A549 (cell line): Measurements from ENCODE around the gene PMM2. TPM values are rescaled to one million over a fixed set of nuclear protein-coding genes. Genes with fewer than 3 reads are reported as not detected.
"Not testable (repeated sequence)": the region's sequence is repeated elsewhere in the genome, so short reads cannot be mapped to it uniquely, and the experiment has no call there.

Experiments used
- ATAC-seq, 2 experiments: fragments of 200-7000 bp in 1 of 2; fragments of >200 bp in 1 of 2; cut with Nextera tagmentation in 1 of 2; cut with Tn5 transposase in 1 of 2; 3 replicates each; pipeline versions ENCODE4 v1.8.0 to v1.9.1; 2018 to 2020; ENCODE audit warnings: mild to moderate bottlenecking in 1 of 2, moderate library complexity in 1 of 2
- CTCF ChIA-PET: fragments of 300-600 bp; sonication (Branson Sonifier 250); formaldehyde crosslinking; extraction: SDS; loops from one replicate; lab custom pipeline; 2021; ENCODE audit warnings: antibody characterized with exemption, inconsistent platforms; lab: Yijun Ruan, JAX
- POLR2A ChIA-PET: fragments of 350-600 bp; formaldehyde crosslinking; extraction: SDS; loops from one replicate; lab custom pipeline; 2021; ENCODE audit warnings: antibody characterized with exemption, inconsistent platforms; lab: Yijun Ruan, JAX
- DNase-seq, 2 experiments: peaks; one replicate each; pipeline versions ENCODE4 v3.0.0 to v3.0.0-alpha.2; 2011 to 2016; ENCODE audit warnings: low read depth in 1 of 2, low spot score in 1 of 2
- FAIRE-seq: peaks from 2 replicates; lab custom pipeline; 2011; peaks lifted over from hg19 to GRCh38; lab: Jason Lieb, UNC
- H3K27ac ChIP-seq, 2 experiments: fragments of >200 bp; sonication (Bioruptor Twin); formaldehyde crosslinking; 3 replicates each; pipeline ENCODE4 v1.5.1; 2016 to 2017
- H3K4me1 ChIP-seq: fragments of >200 bp; sonication (Bioruptor Twin); formaldehyde crosslinking; 3 replicates; pipeline ENCODE4 v1.6.1; 2016
- H3K4me2 ChIP-seq: fragments of >200 bp; sonication (Bioruptor Twin); formaldehyde crosslinking; 3 replicates; pipeline ENCODE4 v1.6.1; 2016
- H3K4me3 ChIP-seq: fragments of >200 bp; sonication (Bioruptor Twin); formaldehyde crosslinking; 3 replicates; pipeline ENCODE4 v1.5.1; 2016
- H3K9me3 ChIP-seq: fragments of >200 bp; sonication (Bioruptor Twin); formaldehyde crosslinking; 3 replicates; pipeline ENCODE4 v1.6.1; 2016
- CHD2 ChIP-seq: fragments of 150-350 bp; IDR thresholded peaks from 2 replicates; pipeline ENCODE4 v1.6.1; 2014; ENCODE audit warnings: low read length; ENCODE audit not compliant: partially characterized antibody
- CHD4 ChIP-seq: fragments of 200-600 bp; sonication (generic); IDR thresholded peaks from 2 replicates; pipeline ENCODE4 v1.6.1; 2016; ENCODE audit warnings: antibody characterized with exemption, mild to moderate bottlenecking, borderline replicate concordance
- EHMT2 ChIP-seq: fragments of 200-600 bp; sonication (generic); IDR thresholded peaks from 2 replicates; pipeline ENCODE4 v1.6.1; 2016; ENCODE audit warnings: antibody characterized with exemption, low read depth, mild to moderate bottlenecking, moderate library complexity
- FOSB ChIP-seq: fragments of 250-450 bp; sonication (Bioruptor Pico); IDR thresholded peaks from 2 replicates; pipeline ENCODE4 v1.5.0; 2020; ENCODE audit warnings: mild to moderate bottlenecking, moderate library complexity
- FOSL2 ChIP-seq, 2 experiments: fragments of 450-650 bp in 1 of 2; fragments of >200 bp in 1 of 2; sonication (Bioruptor Twin) in 1 of 2; formaldehyde crosslinking; IDR thresholded peaks; 2 replicates each; pipeline versions ENCODE4 v1.5.0 to v1.6.1; 2016 to 2020; ENCODE audit warnings: mild to moderate bottlenecking in 1 of 2, moderate library complexity in 1 of 2
- JUN ChIP-seq, 2 experiments: fragments of >200 bp; sonication (Bioruptor Twin); formaldehyde crosslinking; IDR thresholded peaks; 2 replicates in 1 of 2; 3 replicates in 1 of 2; pipeline ENCODE4 v1.6.1; 2016 to 2017
- TFCP2L1 ChIP-seq: fragments of 250-450 bp; sonication (Bioruptor Pico); IDR thresholded peaks from 2 replicates; pipeline ENCODE4 v1.5.0; 2021; ENCODE audit warnings: mild to moderate bottlenecking
- WGBS: methylation state at CpG from one replicate; pipeline ENCODE4 v1.1.6; 2017; ENCODE audit errors: missing lambda C conversion rate; 5-methylcytosine and 5-hydroxymethylcytosine counted together
- polyA plus RNA-seq, 4 experiments: library from polyadenylated mRNA; depleted of rRNA in 3 of 4; stranded (reverse); fragments of >200 nt; fragmentation: RNase III in 1 of 4; extraction: RNeasy Plus Mini Kit Qiagen cat#74134 plus additional on column Dnase treatment in 1 of 4; gene quantifications; 2 replicates in 3 of 4; 3 replicates in 1 of 4; pipeline ENCODE4 v1.2.3, GENCODE V29; 2011 to 2017
- TF ChIP-seq, protein P1 (sequence below): fragments of 250-450 bp; sonication (Bioruptor Pico); IDR thresholded peaks from 2 replicates; pipeline ENCODE4 v1.5.0; 2021; ENCODE audit warnings: mild to moderate bottlenecking, moderate library complexity, borderline replicate concordance

The PMM2 gene
- polyA plus RNA-seq, 2 of the 4 experiments (the other 2 are of a cell fraction) = 56.6 to 72.4 TPM

DNA sequence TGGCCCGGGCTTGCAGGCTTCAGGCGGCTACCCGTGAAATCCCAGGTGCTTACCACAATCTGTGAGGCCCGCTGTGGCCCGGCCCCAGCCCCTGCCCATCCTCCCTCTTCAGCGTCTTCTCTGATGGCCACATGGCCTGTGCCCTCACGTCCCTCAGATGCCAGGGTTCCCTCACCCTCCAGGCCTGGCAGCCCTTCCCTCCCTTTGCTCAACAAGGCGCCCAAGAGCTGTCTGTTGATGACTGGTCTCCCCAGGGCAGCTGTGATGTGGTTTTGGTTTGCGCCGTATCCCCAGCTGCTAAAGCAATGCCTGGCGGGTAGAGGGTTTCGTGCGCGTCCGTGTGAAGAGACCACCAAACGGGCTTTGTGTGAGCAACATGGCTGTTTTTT, 35.1 kb downstream of the PMM2 start:
- DNase-seq (no peak), FAIRE-seq (no peak), ATAC-seq (no peak; a peak in 1 of 6 replicates)
- H3K4me2 ChIP-seq = no peak overlapping the region
- POLR2A ChIA-PET = no interaction called here
- TF ChIP-seq FOSB (no peak), EHMT2 (no peak), FOSL2 (IDR thresholded peaks at IDR 0.05) (no peak), FOSL2 (CRISPR knock-in tag; IDR thresholded peaks at IDR 0.05) (no peak), CHD4 (no peak), CHD2 (no peak)
- no peak overlapping the region for H3K4me3 ChIP-seq
- H3K4me1 ChIP-seq = no peaks in the 10 kb centered on the region
- 89% methylated on average over 16 of the region's 16 CpGs for WGBS
- CTCF ChIA-PET = interaction anchor here (1.3 kb wide), 1 partner anchor 11 kb away, joined by 3 read pairs; no protein-coding TSS in a partner anchor
- H3K9me3 ChIP-seq = no peaks in the 10 kb centered on the region
- H3K27ac ChIP-seq = no peak overlapping the region

DNA sequence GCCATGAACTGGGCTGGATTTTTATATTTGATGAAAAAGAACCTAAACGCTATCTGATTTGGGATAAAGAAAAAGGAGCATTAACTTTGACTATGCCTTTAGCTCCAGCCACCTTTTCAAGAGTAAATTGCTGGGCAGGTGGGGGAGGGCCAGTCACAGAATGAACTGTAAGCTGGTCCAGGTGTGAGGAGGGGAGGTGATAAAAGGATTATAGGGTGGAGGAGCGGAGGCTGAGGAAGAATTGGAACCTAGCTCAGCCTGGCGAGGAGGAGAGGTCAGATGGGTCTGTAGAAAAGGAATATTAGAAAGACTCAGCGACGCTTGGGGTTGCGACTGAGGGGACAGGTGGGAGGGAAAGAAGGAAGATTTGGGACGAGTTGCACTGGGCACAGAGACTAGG, 39.2 kb downstream of the PMM2 start:
- H3K9me3 ChIP-seq, CTCF ChIA-PET, FAIRE-seq, H3K4me3 ChIP-seq, DNase-seq, H3K4me1 ChIP-seq, POLR2A ChIA-PET, ATAC-seq, H3K27ac ChIP-seq, H3K4me2 ChIP-seq: not testable (repeated sequence)
- 94% methylated on average over 6 of the region's 7 CpGs for WGBS

DNA sequence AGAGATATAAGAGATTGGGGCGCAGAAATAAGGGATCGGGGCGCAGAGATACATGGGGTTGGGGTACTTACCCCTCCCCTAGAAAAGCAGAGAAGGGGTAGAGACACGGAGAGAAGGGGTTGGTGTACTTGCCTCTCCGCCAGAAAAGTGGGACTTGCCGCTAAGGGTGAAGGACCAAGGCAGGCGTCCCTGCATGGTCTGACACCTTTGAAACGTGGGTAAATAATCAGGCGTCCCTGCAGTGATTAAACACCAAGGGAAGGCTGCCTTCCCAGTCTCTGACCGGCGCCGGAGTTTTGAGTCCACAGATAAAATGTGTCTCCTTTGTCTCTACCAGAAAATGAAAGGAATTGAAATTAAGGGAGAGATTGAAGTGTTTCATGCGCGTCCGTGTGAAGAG, 40.0 kb downstream of the PMM2 start:
- H3K27ac ChIP-seq, ATAC-seq, CTCF ChIA-PET, H3K9me3 ChIP-seq, H3K4me1 ChIP-seq, DNase-seq, H3K4me3 ChIP-seq, POLR2A ChIA-PET, FAIRE-seq, H3K4me2 ChIP-seq: not testable (repeated sequence)
- WGBS = 94% methylated on average over 15 of the region's 15 CpGs

DNA sequence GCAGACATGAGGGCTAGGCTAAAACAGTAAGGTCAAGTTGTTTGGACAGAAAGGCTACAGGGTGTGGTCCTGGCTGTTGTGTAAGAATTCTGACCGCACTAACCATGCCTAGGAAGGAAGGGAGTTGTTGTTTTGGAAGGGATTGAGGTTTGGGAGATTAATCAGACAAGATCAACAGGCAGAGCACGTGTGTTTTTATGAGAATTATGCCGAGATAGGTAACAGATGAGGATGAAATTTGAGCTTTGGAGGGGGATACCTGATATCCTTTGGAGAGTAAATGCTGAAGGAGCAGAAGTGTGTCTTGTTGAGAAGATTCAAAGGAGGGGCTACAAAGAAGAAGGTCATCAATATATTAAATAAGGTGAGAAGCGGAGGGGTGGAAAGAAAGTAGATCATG, 44.4 kb downstream of the PMM2 start:
- POLR2A ChIA-PET, H3K4me3 ChIP-seq, DNase-seq, H3K4me1 ChIP-seq, CTCF ChIA-PET, H3K4me2 ChIP-seq, H3K9me3 ChIP-seq, ATAC-seq, H3K27ac ChIP-seq, FAIRE-seq: not testable (repeated sequence)
- WGBS = 72% methylated on average over 4 of the region's 4 CpGs

DNA sequence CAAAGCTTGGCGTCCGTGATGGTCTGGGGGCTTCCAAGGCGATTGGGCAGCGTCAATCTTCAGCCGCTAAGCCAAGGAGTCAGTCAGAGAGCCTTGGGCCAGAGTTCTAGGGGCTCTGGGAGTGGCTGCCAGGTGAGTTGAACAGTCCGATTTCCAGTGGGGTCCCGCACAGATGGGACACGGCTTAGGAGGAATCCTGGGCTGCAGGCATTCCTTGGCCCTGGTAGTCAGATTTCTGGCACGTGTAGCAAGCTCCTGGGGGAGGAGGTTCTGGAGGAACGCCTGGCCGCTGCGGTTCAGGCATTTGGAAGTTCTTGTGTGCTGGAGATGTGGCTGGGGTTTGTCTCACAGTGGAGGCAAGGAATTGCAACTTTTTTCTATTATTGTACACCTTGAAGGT, 45.7 kb downstream of the PMM2 start:
- H3K9me3 ChIP-seq, H3K4me3 ChIP-seq, POLR2A ChIA-PET, DNase-seq, FAIRE-seq, H3K27ac ChIP-seq, CTCF ChIA-PET, H3K4me2 ChIP-seq, ATAC-seq, H3K4me1 ChIP-seq: not testable (repeated sequence)
- 83% methylated on average over 9 of the region's 12 CpGs for WGBS

DNA sequence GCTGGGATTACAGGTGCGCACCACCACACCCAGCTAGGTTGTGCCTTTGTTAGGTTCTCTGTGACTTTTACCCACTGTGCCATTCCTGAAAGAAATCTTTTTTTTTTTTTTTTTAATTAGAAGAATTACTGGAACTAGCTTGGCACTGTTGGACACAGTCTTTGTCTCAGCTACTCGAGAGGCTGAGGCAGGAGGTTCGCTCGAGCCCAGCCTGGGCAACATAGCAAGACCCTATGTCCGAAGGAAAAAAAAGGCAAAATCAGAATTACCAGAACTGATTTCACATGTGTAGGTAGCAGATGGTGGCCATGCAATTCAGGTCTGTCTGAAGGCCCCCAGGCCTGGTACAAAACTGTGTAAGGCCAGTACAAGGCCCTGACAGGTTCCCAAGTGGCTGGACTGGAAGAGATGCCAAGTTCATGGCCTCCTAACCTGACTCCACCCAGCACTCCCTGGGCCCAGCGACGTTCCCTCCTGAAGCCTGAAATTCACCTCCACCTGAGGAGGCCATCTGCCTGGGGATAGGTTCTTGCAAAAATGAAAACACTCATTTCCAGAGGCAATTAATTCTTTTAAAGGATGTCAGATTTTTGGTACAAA, 48.2 kb downstream of the PMM2 start:
- ChIA-PET POLR2A (interaction anchor here (1.1 kb wide), 1 partner anchor 23 kb away, joined by 5 read pairs; the partner anchor contains the start of gene CARHSP1), CTCF (no interaction called here)
- no peak overlapping the region for H3K27ac ChIP-seq
- FAIRE-seq (no peak), ATAC-seq (no peak), DNase-seq (no peak)
- no peak overlapping the region for H3K4me3 ChIP-seq
- peaks cover 23% of the 10 kb centered on the region for H3K4me1 ChIP-seq
- no peaks in the 10 kb centered on the region for H3K9me3 ChIP-seq
- TF ChIP-seq, protein P1, sequence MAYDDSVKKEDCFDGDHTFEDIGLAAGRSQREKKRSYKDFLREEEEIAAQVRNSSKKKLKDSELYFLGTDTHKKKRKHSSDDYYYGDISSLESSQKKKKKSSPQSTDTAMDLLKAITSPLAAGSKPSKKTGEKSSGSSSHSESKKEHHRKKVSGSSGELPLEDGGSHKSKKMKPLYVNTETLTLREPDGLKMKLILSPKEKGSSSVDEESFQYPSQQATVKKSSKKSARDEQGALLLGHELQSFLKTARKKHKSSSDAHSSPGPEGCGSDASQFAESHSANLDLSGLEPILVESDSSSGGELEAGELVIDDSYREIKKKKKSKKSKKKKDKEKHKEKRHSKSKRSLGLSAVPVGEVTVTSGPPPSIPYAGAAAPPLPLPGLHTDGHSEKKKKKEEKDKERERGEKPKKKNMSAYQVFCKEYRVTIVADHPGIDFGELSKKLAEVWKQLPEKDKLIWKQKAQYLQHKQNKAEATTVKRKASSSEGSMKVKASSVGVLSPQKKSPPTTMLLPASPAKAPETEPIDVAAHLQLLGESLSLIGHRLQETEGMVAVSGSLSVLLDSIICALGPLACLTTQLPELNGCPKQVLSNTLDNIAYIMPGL (CRISPR knock-in tag) = no peak
- TF ChIP-seq JUN (IDR thresholded peaks at IDR 0.05) = no peak
- no peak for TF ChIP-seq TFCP2L1
- no peak overlapping the region for H3K4me2 ChIP-seq
- 91% methylated on average over 7 of the region's 7 CpGs for WGBS
